HG03520 (cell line): Measurements from ENCODE around the gene ITIH4.
A peak's percentile ranks its signal among the peaks of the same experiment; 100 is the strongest.

Experiments used
- ATAC-seq: cut with Tn5 transposase; IDR thresholded peaks from one replicate; pipeline ENCODE4 v1.9.1; 2021; ENCODE audit warnings: mild to moderate bottlenecking, moderate library complexity; ENCODE audit not compliant: unreplicated experiment

The ITIH4 gene

GRCh38 chr3:52773361-52774065, 57.0 kb downstream of the ITIH4 start:
- no peak for ATAC-seq

- ATAC-seq: no peak
These were observed 58.8 kb downstream of the ITIH4 start for GRCh38 chr3:52771702-52772101.

DNA sequence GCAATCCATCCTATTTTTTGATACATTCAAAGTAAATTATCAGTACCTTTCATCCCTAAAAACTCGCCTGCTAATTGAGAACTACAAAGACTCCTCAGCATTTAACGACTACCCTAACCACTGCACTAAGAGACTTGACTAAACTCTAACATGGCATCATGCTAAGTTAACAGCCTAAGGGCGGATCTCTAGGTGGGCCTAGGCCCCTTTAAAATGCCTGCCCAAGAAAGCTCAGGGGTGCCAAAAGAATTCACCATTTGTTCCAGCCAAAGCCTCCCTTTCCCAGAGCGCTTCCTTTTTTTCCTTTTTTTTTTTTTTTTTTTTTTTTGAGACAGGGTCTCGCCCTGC, 59.2 kb downstream of the ITIH4 start:
- no peak for ATAC-seq

DNA sequence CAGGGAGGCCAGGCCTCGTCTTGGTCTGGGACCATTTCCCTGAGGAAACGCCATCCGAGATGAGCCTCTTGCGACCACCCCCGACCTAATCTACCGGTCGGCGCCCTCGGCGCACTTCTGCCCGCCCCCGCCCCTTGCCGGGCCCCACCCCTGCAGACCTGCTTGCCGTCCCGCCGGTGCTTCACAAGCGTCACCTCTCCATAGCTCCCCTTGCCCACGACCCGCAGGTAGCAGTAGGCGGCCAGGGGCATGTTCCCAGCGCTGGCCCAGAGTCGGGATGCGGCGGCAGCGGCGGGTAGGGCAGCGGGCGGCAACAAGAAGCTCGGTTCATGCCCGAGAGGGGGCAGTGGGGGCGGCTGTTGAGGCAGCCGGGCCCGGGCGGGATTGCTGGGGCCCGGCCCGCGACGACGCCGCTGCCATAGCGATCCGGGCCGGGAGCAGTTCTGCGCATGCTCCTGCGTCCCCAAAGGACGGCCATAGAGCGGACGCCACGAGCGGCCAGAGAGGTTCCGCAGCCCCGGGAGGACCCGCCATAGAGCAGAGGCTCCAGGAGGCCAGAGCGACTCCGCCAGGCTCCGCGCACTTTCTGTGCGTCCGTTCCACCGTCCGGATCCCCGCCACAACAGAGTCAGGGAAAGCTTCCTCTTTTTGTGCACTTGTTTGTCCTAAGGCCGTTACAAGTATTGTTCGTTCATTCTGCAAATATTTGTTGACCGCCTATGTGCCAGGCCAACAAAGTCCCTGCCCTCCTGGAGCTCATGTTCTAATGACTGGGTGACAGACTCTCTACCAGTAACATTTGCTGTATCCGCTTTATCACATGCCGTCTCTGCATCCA, 59.8 kb downstream of the ITIH4 start, which contains the start of gene NEK4:
Gene NEK4, minus strand, starts transcription at position 445 of the 838 bp plus-strand sequence. Its CDS starts 194 bp downstream, at position 251.
- peak; percentile 90 for ATAC-seq

- no peak for ATAC-seq
These were observed 60.6 kb downstream of the ITIH4 start for GRCh38 chr3:52769786-52770455.

DNA sequence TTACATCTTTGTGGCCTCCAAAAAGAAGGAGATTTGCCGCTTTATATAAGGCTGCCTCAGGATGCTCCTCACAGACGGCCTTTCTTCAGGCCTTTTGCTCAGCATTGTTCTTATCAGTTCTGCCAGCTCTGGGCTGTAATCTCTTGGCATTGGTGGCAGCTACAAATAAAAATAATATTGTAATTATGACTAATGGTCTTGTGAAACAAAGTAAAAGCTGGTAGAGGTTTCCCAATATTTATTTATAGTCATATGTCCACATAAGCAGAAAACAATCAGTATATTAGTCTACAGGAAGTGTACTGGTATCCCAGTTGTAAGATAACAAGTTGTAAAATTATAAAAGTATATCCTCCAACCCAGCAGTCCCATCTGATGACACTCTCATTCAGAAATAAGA, 67.0 kb downstream of the ITIH4 start:
- ATAC-seq: no peak
